GM21619 (cell line): ENCODE data around the gene ARHGEF40.
"Not testable (repeated sequence)": the region's sequence is repeated elsewhere in the genome, so short reads cannot be mapped to it uniquely, and the experiment has no call there.

Experiments used
- ATAC-seq: cut with Tn5 transposase; IDR thresholded peaks from one replicate; pipeline ENCODE4 v1.9.1; 2021; ENCODE audit not compliant: unreplicated experiment

ARHGEF40 gene

DNA sequence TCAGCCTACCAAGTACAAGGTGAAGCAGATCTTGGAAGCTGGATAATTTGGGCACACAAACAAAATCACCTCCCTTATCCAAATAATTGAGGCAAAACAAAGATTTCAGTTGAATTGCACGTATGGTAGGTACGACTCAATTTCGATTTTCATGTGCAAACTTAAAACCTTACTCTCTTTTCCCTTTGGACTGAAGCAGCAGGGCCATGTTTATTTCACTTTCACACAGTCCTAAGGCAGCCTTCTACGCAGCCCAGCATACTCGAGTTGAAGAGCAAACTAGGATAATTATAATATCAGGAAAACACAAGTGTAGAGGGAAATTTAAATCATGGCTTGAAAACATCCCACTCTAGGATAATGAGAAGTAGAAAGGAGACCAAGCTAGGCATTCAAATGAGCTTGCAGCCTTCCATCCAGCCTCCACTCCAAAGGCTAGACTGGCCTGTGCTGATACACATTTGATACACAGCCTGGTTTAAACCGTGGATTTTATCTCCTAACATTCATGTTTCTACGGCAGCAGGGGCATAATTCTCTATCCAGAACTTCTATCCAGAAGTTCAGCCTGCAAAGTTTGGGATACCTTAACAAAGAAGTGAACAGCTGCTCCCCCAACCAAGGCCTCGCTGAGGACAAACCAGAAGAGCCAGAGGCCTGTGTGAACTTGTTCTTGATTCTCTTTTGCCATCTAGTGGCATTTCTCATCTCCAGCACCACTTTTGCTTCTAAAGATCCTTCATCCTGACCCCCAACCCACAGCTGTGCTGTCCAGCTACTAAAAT lies 30.3 kb upstream of the ARHGEF40 start:
- ATAC-seq: no peak

- ATAC-seq: no peak
Measured at GRCh38 chr14:21040370-21040925, 29.7 kb upstream of the ARHGEF40 start.

GRCh38 chr14:21040941-21041340 lies 29.2 kb upstream of the ARHGEF40 start:
- not testable (repeated sequence) for ATAC-seq

DNA sequence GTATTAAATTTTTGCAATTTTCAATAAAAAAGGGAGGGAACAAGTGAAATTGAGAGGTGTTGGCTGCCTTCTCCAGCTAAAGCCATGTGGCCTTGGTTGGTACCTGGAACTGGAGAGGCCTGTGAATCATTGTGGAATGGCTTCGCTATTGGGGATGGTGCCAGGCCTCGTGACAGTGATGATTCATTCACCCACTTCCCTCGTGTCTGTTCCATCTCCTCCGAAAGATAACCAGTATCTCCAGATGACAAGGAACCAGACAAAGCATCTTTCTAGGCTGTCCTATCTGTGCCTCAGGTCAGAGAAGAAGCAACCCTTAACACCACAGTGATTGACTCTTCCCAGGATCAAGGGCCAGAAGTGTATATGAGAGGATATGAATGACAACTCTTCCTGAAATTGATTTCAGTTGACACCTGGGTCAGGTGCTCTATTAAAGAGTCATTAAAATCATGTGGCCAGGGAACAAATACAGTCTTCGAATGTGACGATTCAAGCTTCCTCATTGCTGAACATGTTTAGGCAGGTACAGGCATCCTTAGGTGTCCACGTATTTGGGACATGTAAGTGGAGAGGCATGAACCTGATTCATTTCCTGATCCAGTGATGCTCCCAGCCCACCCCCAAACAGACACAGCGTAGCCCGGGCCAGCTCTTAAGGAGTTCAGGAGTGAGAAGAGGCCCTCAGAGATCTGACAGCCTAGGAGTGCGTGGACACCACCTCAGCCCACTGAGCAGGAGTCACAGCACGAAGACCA lies 28.2 kb upstream of the ARHGEF40 start, which contains the start of gene RNASE7:
TSS of gene RNASE7 (plus strand) at position 687 of the 758 bp plus-strand sequence. CDS start 631 bp downstream, outside the sequence.
- no peak for ATAC-seq

DNA sequence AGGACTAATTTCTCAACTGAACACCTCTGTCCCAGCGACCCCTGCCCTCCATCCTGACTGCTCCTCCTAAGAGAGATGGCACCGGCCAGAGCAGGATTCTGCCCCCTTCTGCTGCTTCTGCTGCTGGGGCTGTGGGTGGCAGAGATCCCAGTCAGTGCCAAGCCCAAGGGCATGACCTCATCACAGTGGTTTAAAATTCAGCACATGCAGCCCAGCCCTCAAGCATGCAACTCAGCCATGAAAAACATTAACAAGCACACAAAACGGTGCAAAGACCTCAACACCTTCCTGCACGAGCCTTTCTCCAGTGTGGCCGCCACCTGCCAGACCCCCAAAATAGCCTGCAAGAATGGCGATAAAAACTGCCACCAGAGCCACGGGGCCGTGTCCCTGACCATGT lies 27.2 kb upstream of the ARHGEF40 start:
- ATAC-seq: no peak

DNA sequence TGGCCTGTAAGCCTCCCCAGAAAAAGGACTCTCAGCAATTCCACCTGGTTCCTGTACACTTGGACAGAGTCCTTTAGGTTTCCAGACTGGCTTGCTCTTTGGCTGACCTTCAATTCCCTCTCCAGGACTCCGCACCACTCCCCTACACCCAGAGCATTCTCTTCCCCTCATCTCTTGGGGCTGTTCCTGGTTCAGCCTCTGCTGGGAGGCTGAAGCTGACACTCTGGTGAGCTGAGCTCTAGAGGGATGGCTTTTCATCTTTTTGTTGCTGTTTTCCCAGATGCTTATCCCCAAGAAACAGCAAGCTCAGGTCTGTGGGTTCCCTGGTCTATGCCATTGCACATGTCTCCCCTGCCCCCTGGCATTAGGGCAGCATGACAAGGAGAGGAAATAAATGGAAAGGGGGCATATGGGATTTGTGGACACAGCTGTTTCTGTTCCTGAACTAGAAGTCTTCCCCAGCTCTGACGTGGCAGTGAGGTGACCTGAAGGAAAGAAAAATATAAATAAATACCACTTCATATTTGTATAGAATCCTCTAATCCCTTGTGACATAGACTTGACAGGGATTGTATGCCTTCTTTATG lies 26.6 kb upstream of the ARHGEF40 start:
- ATAC-seq: no peak

GRCh38 chr14:21043974-21044618 lies 26.0 kb upstream of the ARHGEF40 start:
- ATAC-seq: no peak

DNA sequence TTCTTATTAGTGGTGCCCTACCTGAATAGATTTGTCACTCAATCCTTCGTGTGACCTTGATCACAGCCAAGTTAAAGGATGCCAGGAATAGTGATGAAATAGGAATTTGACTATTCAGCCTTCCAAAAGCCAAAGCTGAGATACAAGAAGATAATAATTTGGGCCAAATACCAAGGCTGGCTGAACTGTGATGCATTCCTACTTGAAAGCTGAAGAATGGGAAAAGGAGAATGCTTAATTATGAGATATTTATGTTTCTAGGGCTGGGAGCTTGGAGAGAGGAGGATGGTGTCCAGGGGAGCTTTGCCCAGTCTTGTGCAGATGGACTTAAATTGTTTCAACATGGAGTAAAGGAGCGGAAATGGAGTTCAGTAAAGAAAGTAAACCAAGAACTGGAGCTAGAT lies 22.7 kb upstream of the ARHGEF40 start:
- ATAC-seq: no peak

DNA sequence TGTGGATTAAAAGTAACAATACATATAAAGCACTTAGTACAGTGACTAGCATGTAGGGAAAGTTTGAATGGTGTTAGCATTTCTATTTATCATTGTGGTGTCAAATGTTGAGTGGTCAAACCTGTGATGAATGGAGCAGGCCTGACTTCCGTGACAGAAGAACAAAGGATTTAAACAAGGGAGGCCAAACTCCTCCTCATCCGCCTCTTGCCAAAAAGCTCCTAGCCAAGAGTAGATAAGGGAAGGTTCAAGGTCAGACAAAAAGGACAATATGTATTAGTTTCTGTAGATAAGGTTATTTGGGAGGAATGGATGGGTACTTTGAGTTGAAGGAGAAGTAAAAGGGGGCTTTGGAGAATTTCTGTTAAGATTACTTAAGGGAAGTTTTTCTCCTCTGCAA lies 21.5 kb upstream of the ARHGEF40 start:
- ATAC-seq: no peak

DNA sequence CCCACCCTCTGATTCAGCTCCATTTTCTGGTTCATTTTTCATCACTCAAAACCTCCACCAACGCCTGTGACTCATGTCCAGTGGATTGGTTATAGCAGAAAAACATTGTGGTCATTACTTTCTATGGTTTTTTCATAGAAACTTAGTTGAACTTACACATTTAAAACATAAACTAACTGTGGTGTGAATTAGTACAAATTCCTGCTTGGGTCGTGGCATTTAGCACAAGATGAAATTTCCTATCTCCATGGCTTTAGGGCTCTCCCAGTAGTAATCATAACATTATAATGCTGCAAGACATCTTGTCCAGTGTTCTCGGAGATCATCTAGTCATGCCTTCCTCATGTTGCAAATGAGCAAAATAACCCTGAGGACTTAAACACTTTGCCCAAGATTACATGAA lies 20.8 kb upstream of the ARHGEF40 start:
- ATAC-seq: no peak

DNA sequence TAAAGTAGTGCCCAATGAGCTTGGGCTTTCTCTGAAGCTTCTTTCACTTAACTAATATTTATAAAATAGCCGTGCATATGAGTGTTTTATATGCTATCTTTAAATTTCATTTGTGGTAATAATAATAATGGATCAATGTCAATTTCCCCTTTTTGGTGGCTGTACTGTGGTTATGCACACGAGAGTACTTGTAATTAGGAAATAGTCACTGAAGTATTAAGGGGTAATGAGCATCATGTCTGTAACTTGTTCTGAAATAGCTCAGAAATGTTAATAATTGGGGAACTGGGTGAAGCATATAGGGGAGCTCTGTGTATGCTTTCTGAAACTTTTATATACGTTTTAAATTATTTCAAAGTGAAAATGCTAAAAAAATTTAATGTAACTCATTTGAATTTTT lies 19.5 kb upstream of the ARHGEF40 start:
- ATAC-seq: no peak

- ATAC-seq: no peak
Measured at GRCh38 chr14:21053184-21054122, 16.7 kb upstream of the ARHGEF40 start.

- no peak for ATAC-seq
Measured at GRCh38 chr14:21054123-21054767, 15.9 kb upstream of the ARHGEF40 start.

DNA sequence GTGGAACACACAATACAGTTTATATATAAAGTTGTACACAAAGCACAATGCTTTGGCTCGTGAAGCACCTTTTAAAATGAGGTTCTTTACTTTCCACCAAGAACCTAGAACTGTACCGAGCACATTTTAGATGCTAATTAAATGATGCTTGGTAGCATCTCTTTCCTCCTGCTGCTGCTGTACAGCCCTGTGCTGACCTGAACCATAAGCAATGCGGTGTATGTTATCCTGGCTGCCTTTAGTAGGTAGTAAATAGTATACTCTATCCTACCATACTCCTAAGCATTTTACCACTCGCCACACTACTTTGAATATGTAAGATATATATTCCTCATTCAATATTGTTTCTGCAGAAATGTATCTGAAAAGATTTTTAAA lies 15.3 kb upstream of the ARHGEF40 start:
- ATAC-seq: no peak

DNA sequence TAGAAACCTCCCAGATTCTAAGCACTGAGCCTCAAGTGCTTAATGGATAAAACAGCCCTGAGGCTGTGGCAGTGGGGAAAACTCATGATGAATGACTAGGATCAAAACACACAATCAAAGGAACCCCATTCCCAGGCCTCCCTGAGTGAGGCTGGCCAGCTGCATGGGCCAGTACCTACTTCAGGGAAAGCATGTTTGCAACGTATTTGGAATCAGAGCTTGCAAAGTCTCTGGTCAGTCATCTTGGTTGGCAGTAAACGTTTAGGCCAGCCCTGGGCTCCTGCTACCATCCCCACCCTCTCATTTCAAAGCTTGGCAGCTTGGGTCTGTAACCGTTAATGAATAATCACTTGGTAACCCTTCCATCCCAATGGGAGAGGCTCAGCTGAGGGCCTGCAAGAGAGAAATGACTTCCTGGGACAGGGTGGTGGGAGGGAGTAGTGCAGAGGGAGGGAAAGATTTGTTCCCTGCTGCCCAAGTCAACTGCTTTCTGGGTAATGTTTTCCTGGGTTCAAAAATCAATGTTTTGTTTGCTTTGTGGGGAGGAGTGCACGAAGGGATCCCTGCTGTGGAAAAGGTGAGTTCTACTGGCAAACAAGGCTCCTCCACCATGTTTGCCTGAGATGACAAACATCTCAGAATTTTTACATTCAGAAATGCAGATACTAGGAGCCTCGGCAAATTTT lies 14.5 kb upstream of the ARHGEF40 start:
- ATAC-seq: no peak

DNA sequence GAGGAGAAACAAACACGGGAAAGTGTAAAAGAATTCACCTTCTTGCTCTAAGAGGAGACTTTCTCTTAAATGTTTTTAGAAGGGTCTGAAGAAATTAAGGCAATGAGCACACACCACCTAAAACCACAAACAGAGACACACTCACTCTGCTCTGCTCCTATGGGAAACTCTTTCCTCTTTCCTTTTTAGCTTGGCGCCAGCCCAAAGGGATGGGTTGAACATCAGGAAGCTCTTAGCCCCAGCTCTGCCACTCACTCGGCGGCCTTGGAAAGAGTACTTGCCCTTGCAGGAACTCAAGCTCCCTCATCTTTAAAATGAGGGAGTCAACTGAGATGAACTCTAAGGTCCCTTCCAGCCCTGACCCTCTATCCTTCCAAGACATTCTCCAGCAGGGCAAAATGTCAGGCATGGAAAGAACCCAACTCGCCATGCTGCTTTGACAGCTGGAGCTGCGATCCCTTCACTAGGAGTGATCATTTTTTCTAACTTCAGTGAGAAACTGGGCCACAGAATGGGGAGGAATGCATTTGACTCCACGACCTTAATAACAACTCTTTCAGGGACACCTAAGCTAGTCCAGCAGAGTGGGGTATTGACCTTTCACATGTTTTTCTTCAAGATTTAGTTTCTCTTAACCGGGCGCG lies 13.5 kb upstream of the ARHGEF40 start:
- ATAC-seq: no peak

GRCh38 chr14:21057803-21058675 lies 12.1 kb upstream of the ARHGEF40 start, which contains the start of gene RNASE8:
Gene RNASE8, plus strand, starts transcription at chr14:21057822. Its CDS starts 71 bp downstream, at chr14:21057893.
- no peak for ATAC-seq
